ENCODE results near the gene COL25A1. TPM values are rescaled to one million over a fixed set of nuclear protein-coding genes. Genes with fewer than 3 reads are reported as not detected.

Gene COL25A1
- total RNA-seq, 1 donor from 2014 or later, result 10.4 TPM

GRCh38 chr4:108916638-108917037 is 385.8 kb downstream of the COL25A1 start:
- Mint-ChIP-seq H3K27ac (ENCODE audit: unreplicated experiment) (no peak overlapping the region), H3K4me1 (ENCODE audit: low read depth, unreplicated experiment) (no peaks in the 10 kb centered on the region), H3K9me3 (ENCODE audit: unreplicated experiment) (no peaks in the 10 kb centered on the region), H3K27me3 (ENCODE audit: low read depth, unreplicated experiment) (no peaks in the 10 kb centered on the region), H3K36me3 (ENCODE audit: low read depth, unreplicated experiment) (no peaks in the 10 kb centered on the region), H3K4me3 (ENCODE audit: unreplicated experiment) (no peak overlapping the region)
- no peaks in the 10 kb centered on the region for H4K20me1 ChIP-seq (ENCODE audit: insufficient read depth, low read length)
- DNase-seq (ENCODE audit: low read depth), result no peak
- H3K4me2 ChIP-seq (ENCODE audit: low read length), result no peak overlapping the region
- no peaks in the 10 kb centered on the region for H3K9me3 ChIP-seq (ENCODE audit: insufficient read depth, low read depth, low read length)
- TF ChIP-seq EZH2 (IDR thresholded peaks at IDR 0.05; ENCODE audit: insufficient read depth, low read length), result no peak
- no peak for TF ChIP-seq CTCF (IDR thresholded peaks at IDR 0.05; ENCODE audit: insufficient read depth, low read depth, low read length)
- FAIRE-seq, result no peak
- no peaks in the 10 kb centered on the region for H3K4me1 ChIP-seq (ENCODE audit: insufficient read depth, low read length)
- H3K27ac ChIP-seq (ENCODE audit: low read depth, low read length), result no peak overlapping the region
- H3K36me3 ChIP-seq (ENCODE audit: insufficient read depth, low read length), result no peaks in the 10 kb centered on the region
- no peak overlapping the region for H2AFZ ChIP-seq (ENCODE audit: low read depth, low read length)
- H3K27me3 ChIP-seq (ENCODE audit: insufficient read depth, low read length), result no peaks in the 10 kb centered on the region
- H3K79me2 ChIP-seq (ENCODE audit: insufficient read depth, low read length), result no peaks in the 10 kb centered on the region
- no peak overlapping the region for H3K9ac ChIP-seq (ENCODE audit: low read length)
- no peak overlapping the region for H3K4me3 ChIP-seq (ENCODE audit: insufficient read depth, low read depth, low read length)

DNA sequence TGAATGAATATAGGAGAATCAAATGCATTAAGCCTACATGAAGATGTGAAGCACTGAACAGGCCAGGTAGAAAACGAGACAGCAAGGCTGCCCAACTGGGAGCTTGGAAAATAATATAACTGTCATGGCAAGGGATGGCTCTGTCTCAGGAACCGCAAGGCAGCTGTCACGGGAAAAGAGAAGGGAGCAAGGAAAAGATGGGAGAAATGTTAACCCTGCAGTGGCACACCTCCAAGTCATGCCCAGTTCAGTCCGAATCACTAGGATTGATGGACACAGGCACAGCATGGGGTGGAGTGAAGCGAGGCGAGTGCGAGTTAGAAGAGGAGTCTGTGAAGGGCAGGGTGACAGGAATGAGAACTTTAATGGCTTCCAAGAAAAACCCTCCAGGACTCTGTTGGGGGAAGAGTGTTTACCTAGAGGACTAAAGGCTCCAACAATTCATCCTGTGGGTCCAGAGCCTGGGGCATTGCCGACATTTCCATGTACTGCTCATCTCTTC is 395.5 kb downstream of the COL25A1 start:
- Histone ChIP-seq H3K9ac (ENCODE audit: low read length) (no peak overlapping the region), H2AFZ (ENCODE audit: low read depth, low read length) (no peak overlapping the region), H3K4me3 (ENCODE audit: insufficient read depth, low read depth, low read length) (no peak overlapping the region), H3K27me3 (ENCODE audit: insufficient read depth, low read length) (no peaks in the 10 kb centered on the region), H3K27ac (ENCODE audit: low read depth, low read length) (no peak overlapping the region), H3K79me2 (ENCODE audit: insufficient read depth, low read length) (no peaks in the 10 kb centered on the region), H3K4me2 (ENCODE audit: low read length) (no peak overlapping the region), H4K20me1 (ENCODE audit: insufficient read depth, low read length) (no peaks in the 10 kb centered on the region), H3K36me3 (ENCODE audit: insufficient read depth, low read length) (no peaks in the 10 kb centered on the region), H3K9me3 (ENCODE audit: insufficient read depth, low read depth, low read length) (no peaks in the 10 kb centered on the region), H3K4me1 (ENCODE audit: insufficient read depth, low read length) (no peaks in the 10 kb centered on the region)
- TF ChIP-seq CTCF (IDR thresholded peaks at IDR 0.05; ENCODE audit: insufficient read depth, low read depth, low read length) (no peak), EZH2 (IDR thresholded peaks at IDR 0.05; ENCODE audit: insufficient read depth, low read length) (no peak)
- H3K9me3 Mint-ChIP-seq (ENCODE audit: unreplicated experiment), result no peaks in the 10 kb centered on the region
- no peaks in the 10 kb centered on the region for H3K36me3 Mint-ChIP-seq (ENCODE audit: low read depth, unreplicated experiment)
- no peaks in the 10 kb centered on the region for H3K27me3 Mint-ChIP-seq (ENCODE audit: low read depth, unreplicated experiment)
- H3K27ac Mint-ChIP-seq (ENCODE audit: unreplicated experiment), result no peak overlapping the region
- H3K4me1 Mint-ChIP-seq (ENCODE audit: low read depth, unreplicated experiment), result no peaks in the 10 kb centered on the region
- FAIRE-seq (no peak), DNase-seq (ENCODE audit: low read depth) (no peak)
- no peak overlapping the region for H3K4me3 Mint-ChIP-seq (ENCODE audit: unreplicated experiment)

DNA sequence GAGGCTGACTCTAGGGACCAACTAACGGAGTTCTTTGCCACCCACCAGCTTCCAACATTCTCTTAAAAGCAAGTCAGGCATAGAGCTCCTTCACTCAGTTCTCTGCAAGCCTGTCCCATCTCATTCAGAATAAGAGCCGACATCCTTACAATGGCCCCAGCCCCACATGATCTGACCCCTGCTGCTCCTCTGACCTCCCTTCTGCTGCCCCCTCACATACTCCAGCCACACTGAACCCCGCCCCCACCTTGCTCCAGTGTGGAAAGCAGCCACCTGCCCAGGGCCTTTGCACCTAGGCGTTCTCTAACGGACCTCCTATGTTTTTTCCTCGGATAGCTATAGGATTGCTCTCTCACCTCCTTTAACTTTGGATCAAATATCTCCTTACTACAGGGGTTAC is 396.5 kb downstream of the COL25A1 start:
- Histone ChIP-seq H3K27ac (ENCODE audit: low read depth, low read length) (no peak overlapping the region), H3K79me2 (ENCODE audit: insufficient read depth, low read length) (no peaks in the 10 kb centered on the region), H3K4me3 (ENCODE audit: insufficient read depth, low read depth, low read length) (no peak overlapping the region), H3K4me2 (ENCODE audit: low read length) (no peak overlapping the region), H3K9me3 (ENCODE audit: insufficient read depth, low read depth, low read length) (no peaks in the 10 kb centered on the region), H3K27me3 (ENCODE audit: insufficient read depth, low read length) (no peaks in the 10 kb centered on the region), H3K36me3 (ENCODE audit: insufficient read depth, low read length) (no peaks in the 10 kb centered on the region), H3K4me1 (ENCODE audit: insufficient read depth, low read length) (no peaks in the 10 kb centered on the region), H3K9ac (ENCODE audit: low read length) (no peak overlapping the region), H2AFZ (ENCODE audit: low read depth, low read length) (no peak overlapping the region), H4K20me1 (ENCODE audit: insufficient read depth, low read length) (no peaks in the 10 kb centered on the region)
- Mint-ChIP-seq H3K27me3 (ENCODE audit: low read depth, unreplicated experiment) (no peaks in the 10 kb centered on the region), H3K4me1 (ENCODE audit: low read depth, unreplicated experiment) (peaks cover 3% of the 10 kb centered on the region), H3K4me3 (ENCODE audit: unreplicated experiment) (no peak overlapping the region), H3K36me3 (ENCODE audit: low read depth, unreplicated experiment) (no peaks in the 10 kb centered on the region), H3K9me3 (ENCODE audit: unreplicated experiment) (no peaks in the 10 kb centered on the region), H3K27ac (ENCODE audit: unreplicated experiment) (no peak overlapping the region)
- no peak for DNase-seq (ENCODE audit: low read depth)
- TF ChIP-seq CTCF (IDR thresholded peaks at IDR 0.05; ENCODE audit: insufficient read depth, low read depth, low read length) (no peak), EZH2 (IDR thresholded peaks at IDR 0.05; ENCODE audit: insufficient read depth, low read length) (no peak)
- FAIRE-seq, result no peak

All from astrocyte (in vitro differentiated cells and primary cell).